SK-N-SH treated with all-trans-retinoic acid at 6 μM for 48 hours (cell line): ENCODE results near the gene RASAL2.

Source experiments
- ARNTL ChIP-seq: fragments of 450-650 bp; formaldehyde crosslinking; IDR thresholded peaks from 2 replicates; pipeline ENCODE4 v1.5.0; 2020; ENCODE audit warnings: low read depth, mild to moderate bottlenecking, moderate library complexity, borderline replicate concordance
- ISL1 ChIP-seq: fragments of 250-450 bp; sonication (Bioruptor Pico); IDR thresholded peaks from 2 replicates; pipeline ENCODE4 v2.1.2; 2022; ENCODE audit warnings: mild to moderate bottlenecking, moderate library complexity
- OSR1 ChIP-seq: fragments of 250-450 bp; sonication (Bioruptor Pico); IDR thresholded peaks from 2 replicates; pipeline ENCODE4 v1.8.0; 2022; ENCODE audit warnings: moderate library complexity, mild to moderate bottlenecking, inconsistent platforms
- SNAI2 ChIP-seq: fragments of 250-450 bp; sonication (Bioruptor Pico); IDR thresholded peaks from 2 replicates; pipeline ENCODE4 v1.5.0; 2020; ENCODE audit warnings: mild to moderate bottlenecking, moderate library complexity
- TCF4 ChIP-seq: fragments of 250-450 bp; sonication (Bioruptor Pico); IDR thresholded peaks from 2 replicates; pipeline ENCODE4 v1.8.0; 2021; ENCODE audit warnings: mild to moderate bottlenecking, moderate library complexity, borderline replicate concordance
- TOX ChIP-seq: fragments of 250-450 bp; sonication (Bioruptor Pico); IDR thresholded peaks from 2 replicates; pipeline ENCODE4 v1.8.0; 2021; ENCODE audit warnings: mild to moderate bottlenecking, moderate library complexity, borderline replicate concordance
- ZC3H10 ChIP-seq: fragments of 250-450 bp; sonication (Bioruptor Pico); IDR thresholded peaks from 2 replicates; pipeline ENCODE4 v1.5.1; 2021; ENCODE audit warnings: mild to moderate bottlenecking, moderate library complexity
- ZNF565 ChIP-seq: fragments of 450-650 bp; formaldehyde crosslinking; conservative IDR thresholded peaks from 2 replicates; pipeline ENCODE4 v1.5.0; 2020; ENCODE audit warnings: low read depth, mild to moderate bottlenecking, moderate library complexity
- ZNF70 ChIP-seq: fragments of 450-650 bp; formaldehyde crosslinking; IDR thresholded peaks from 2 replicates; pipeline ENCODE4 v1.5.0; 2020; ENCODE audit warnings: mild to moderate bottlenecking, moderate library complexity
- TF ChIP-seq, protein P1 (sequence below): fragments of 250-450 bp; sonication (Bioruptor Pico); IDR thresholded peaks from 2 replicates; pipeline ENCODE4 v1.8.0; 2020; ENCODE audit warnings: mild to moderate bottlenecking, moderate library complexity, borderline replicate concordance
- TF ChIP-seq, protein P2 (sequence below): fragments of 250-450 bp; sonication (Bioruptor Pico); IDR thresholded peaks from 2 replicates; pipeline ENCODE4 v1.5.1; 2021; ENCODE audit warnings: mild to moderate bottlenecking, moderate library complexity
- TF ChIP-seq, protein P3 (sequence below): fragments of 250-450 bp; sonication (Bioruptor Pico); IDR thresholded peaks from 2 replicates; pipeline ENCODE4 v1.8.0; 2021; ENCODE audit warnings: low read depth, mild to moderate bottlenecking, moderate library complexity, borderline replicate concordance

DNA sequence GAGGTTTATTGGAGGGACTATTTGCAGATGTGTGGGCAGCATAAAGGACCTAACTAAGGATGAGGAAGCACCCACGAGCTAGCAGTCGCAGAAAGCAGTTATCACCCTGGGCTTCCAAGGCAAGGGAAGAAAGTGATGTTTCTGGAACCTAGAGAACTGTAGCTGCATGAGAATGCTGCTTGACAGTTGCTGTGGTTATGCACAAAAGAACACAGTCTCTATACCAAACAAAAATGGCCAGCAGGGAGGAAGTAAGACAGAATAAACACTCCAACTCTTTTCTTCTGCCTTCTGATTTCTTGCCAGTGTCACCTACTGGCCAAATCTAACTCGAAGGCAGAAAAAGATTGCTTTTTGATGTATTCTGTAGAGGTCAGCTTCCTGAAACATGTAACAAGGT lies 190.2 kb downstream of the RASAL2 start:
- TF ChIP-seq, protein P1, sequence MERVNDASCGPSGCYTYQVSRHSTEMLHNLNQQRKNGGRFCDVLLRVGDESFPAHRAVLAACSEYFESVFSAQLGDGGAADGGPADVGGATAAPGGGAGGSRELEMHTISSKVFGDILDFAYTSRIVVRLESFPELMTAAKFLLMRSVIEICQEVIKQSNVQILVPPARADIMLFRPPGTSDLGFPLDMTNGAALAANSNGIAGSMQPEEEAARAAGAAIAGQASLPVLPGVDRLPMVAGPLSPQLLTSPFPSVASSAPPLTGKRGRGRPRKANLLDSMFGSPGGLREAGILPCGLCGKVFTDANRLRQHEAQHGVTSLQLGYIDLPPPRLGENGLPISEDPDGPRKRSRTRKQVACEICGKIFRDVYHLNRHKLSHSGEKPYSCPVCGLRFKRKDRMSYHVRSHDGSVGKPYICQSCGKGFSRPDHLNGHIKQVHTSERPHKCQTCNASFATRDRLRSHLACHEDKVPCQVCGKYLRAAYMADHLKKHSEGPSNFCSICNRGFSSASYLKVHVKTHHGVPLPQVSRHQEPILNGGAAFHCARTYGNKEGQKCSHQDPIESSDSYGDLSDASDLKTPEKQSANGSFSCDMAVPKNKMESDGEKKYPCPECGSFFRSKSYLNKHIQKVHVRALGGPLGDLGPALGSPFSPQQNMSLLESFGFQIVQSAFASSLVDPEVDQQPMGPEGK (CRISPR knock-in tag), result no peak
- TF ChIP-seq TCF4 (CRISPR knock-in tag) (no peak), ARNTL (no peak), ZNF565 (CRISPR knock-in tag) (no peak), ZNF70 (CRISPR knock-in tag) (no peak), ZC3H10 (CRISPR knock-in tag) (no peak), SNAI2 (CRISPR knock-in tag) (no peak), ISL1 (CRISPR knock-in tag) (no peak), TOX (CRISPR knock-in tag) (no peak), OSR1 (CRISPR knock-in tag) (no peak)
- TF ChIP-seq, protein P2, sequence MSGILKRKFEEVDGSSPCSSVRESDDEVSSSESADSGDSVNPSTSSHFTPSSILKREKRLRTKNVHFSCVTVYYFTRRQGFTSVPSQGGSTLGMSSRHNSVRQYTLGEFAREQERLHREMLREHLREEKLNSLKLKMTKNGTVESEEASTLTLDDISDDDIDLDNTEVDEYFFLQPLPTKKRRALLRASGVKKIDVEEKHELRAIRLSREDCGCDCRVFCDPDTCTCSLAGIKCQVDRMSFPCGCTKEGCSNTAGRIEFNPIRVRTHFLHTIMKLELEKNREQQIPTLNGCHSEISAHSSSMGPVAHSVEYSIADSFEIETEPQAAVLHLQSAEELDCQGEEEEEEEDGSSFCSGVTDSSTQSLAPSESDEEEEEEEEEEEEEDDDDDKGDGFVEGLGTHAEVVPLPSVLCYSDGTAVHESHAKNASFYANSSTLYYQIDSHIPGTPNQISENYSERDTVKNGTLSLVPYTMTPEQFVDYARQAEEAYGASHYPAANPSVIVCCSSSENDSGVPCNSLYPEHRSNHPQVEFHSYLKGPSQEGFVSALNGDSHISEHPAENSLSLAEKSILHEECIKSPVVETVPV, result no peak
- TF ChIP-seq, protein P3, sequence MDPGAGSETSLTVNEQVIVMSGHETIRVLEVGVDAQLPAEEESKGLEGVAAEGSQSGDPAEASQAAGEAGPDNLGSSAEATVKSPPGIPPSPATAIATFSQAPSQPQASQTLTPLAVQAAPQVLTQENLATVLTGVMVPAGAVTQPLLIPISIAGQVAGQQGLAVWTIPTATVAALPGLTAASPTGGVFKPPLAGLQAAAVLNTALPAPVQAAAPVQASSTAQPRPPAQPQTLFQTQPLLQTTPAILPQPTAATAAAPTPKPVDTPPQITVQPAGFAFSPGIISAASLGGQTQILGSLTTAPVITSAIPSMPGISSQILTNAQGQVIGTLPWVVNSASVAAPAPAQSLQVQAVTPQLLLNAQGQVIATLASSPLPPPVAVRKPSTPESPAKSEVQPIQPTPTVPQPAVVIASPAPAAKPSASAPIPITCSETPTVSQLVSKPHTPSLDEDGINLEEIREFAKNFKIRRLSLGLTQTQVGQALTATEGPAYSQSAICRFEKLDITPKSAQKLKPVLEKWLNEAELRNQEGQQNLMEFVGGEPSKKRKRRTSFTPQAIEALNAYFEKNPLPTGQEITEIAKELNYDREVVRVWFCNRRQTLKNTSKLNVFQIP (CRISPR knock-in tag), result no peak
